Measurements from ENCODE around the gene LEPROT.

Gene LEPROT

GRCh38 chr1:65419681-65420589, 533 bp upstream of the LEPROT start:
- Histone ChIP-seq H3K9me3 (no peaks in the 10 kb centered on the region), H3K36me3 (no peaks in the 10 kb centered on the region), H3K4me3 (ENCODE audit: low read depth in 1 of 2, low read length in 1 of 2) (peak overlapping the region; percentile 88 to 93), H3K27me3 (peaks cover 15% of the 10 kb centered on the region), H3K4me1 (ENCODE audit: control insufficient read depth in 1 of 2, insufficient read depth in 1 of 2, low read depth in 1 of 2, low read length in 1 of 2) (peaks cover 31 to 33% of the 10 kb centered on the region in 2 experiments), H3K27ac (peak overlapping the region; percentile 95)
- TF ChIP-seq CTCF (IDR thresholded peaks at IDR 0.05) = peak; percentile 29

- H3K4me1 ChIP-seq (ENCODE audit: control insufficient read depth in 1 of 2, insufficient read depth in 1 of 2, low read depth in 1 of 2, low read length in 1 of 2) = peaks cover 31 to 33% of the 10 kb centered on the region in 2 experiments
- TF ChIP-seq CTCF (IDR thresholded peaks at IDR 0.05) = no peak
Measured at GRCh38 chr1:65421351-65422025, 1.0 kb downstream of the LEPROT start.

GRCh38 chr1:65422241-65423203, 2.1 kb downstream of the LEPROT start:
- Histone ChIP-seq H3K9me3 (no peaks in the 10 kb centered on the region), H3K4me1 (ENCODE audit: control insufficient read depth in 1 of 2, insufficient read depth in 1 of 2, low read depth in 1 of 2, low read length in 1 of 2) (peaks cover 31 to 33% of the 10 kb centered on the region in 2 experiments), H3K36me3 (peaks cover 24% of the 10 kb centered on the region), H3K27ac (peak overlapping the region; percentile 95), H3K27me3 (peaks cover 5% of the 10 kb centered on the region), H3K4me3 (ENCODE audit: low read depth in 1 of 2, low read length in 1 of 2) (peak overlapping the region; percentile 88 to 93)
- no peak for TF ChIP-seq CTCF (IDR thresholded peaks at IDR 0.05)

More at GRCh38 chr1:65421351-65422025, 1.0 kb downstream of the LEPROT start:
- peaks cover 15% of the 10 kb centered on the region for H3K36me3 ChIP-seq
- H3K4me3 ChIP-seq (ENCODE audit: low read depth in 1 of 2, low read length in 1 of 2) = peak overlapping the region; percentile 88 to 93
- H3K27ac ChIP-seq = peak overlapping the region; percentile 95
- H3K9me3 ChIP-seq = no peaks in the 10 kb centered on the region
- H3K27me3 ChIP-seq = peaks cover 10% of the 10 kb centered on the region

- TF ChIP-seq CTCF (IDR thresholded peaks at IDR 0.05) = no peak
- peaks cover 31 to 33% of the 10 kb centered on the region in 2 experiments for H3K4me1 ChIP-seq (ENCODE audit: control insufficient read depth in 1 of 2, insufficient read depth in 1 of 2, low read depth in 1 of 2, low read length in 1 of 2)
- H3K27ac ChIP-seq = no peak overlapping the region
- peaks cover 33% of the 10 kb centered on the region for H3K36me3 ChIP-seq
- H3K9me3 ChIP-seq = no peaks in the 10 kb centered on the region
- H3K27me3 ChIP-seq = no peaks in the 10 kb centered on the region
- H3K4me3 ChIP-seq (ENCODE audit: low read depth in 1 of 2, low read length in 1 of 2) = no peak overlapping the region
Measured at GRCh38 chr1:65423884-65424572, 3.6 kb downstream of the LEPROT start.

- H3K27ac ChIP-seq = no peak overlapping the region
Measured at GRCh38 chr1:65424573-65424889, 4.1 kb downstream of the LEPROT start.

More at GRCh38 chr1:65424573-65424889, 4.1 kb downstream of the LEPROT start:
- Histone ChIP-seq H3K4me1 (ENCODE audit: control insufficient read depth in 1 of 2, insufficient read depth in 1 of 2, low read depth in 1 of 2, low read length in 1 of 2) (peaks cover 27 to 32% of the 10 kb centered on the region in 2 experiments), H3K4me3 (ENCODE audit: low read depth in 1 of 2, low read length in 1 of 2) (no peak overlapping the region), H3K36me3 (peaks cover 33% of the 10 kb centered on the region), H3K9me3 (no peaks in the 10 kb centered on the region), H3K27me3 (no peaks in the 10 kb centered on the region)
- no peak for TF ChIP-seq CTCF (IDR thresholded peaks at IDR 0.05)
